HG03095 (cell line): ENCODE results near the gene EOLA1.
A peak's percentile ranks its signal among the peaks of the same experiment; 100 is the strongest.
"Not testable (repeated sequence)": the region's sequence is repeated elsewhere in the genome, so short reads cannot be mapped to it uniquely, and the experiment has no call there.

Source experiments
- ATAC-seq: cut with Tn5 transposase; IDR thresholded peaks from one replicate; pipeline ENCODE4 v1.9.1; 2021; ENCODE audit warnings: moderate library complexity; ENCODE audit not compliant: unreplicated experiment

EOLA1 gene

GRCh38 chrX:149513825-149514428 lies 26.9 kb upstream of the EOLA1 start:
- ATAC-seq: no peak

GRCh38 chrX:149515954-149516602 lies 24.7 kb upstream of the EOLA1 start:
- no peak for ATAC-seq

GRCh38 chrX:149516604-149517003 lies 24.2 kb upstream of the EOLA1 start:
- ATAC-seq: no peak

- no peak for ATAC-seq
These were observed 23.5 kb upstream of the EOLA1 start for GRCh38 chrX:149517308-149517707.

GRCh38 chrX:149518236-149518635 lies 22.6 kb upstream of the EOLA1 start:
- ATAC-seq: no peak

- ATAC-seq: not testable (repeated sequence)
These were observed 20.1 kb upstream of the EOLA1 start for GRCh38 chrX:149520636-149521277.

- no peak for ATAC-seq
These were observed 19.4 kb upstream of the EOLA1 start for GRCh38 chrX:149521438-149521837.

- ATAC-seq: no peak
These were observed 17.9 kb upstream of the EOLA1 start for GRCh38 chrX:149522916-149523315.

GRCh38 chrX:149525389-149525788 lies 15.4 kb upstream of the EOLA1 start:
- peak; percentile 93 for ATAC-seq

GRCh38 chrX:149525903-149526302 lies 14.9 kb upstream of the EOLA1 start:
- peak; percentile 44 for ATAC-seq

- not testable (repeated sequence) for ATAC-seq
These were observed 14.3 kb upstream of the EOLA1 start for GRCh38 chrX:149526318-149527033.

- no peak for ATAC-seq
These were observed 13.1 kb upstream of the EOLA1 start for GRCh38 chrX:149527705-149528104.

GRCh38 chrX:149528381-149528780 lies 12.4 kb upstream of the EOLA1 start:
- ATAC-seq: no peak

- ATAC-seq: peak; percentile 64
These were observed 9.2 kb upstream of the EOLA1 start for GRCh38 chrX:149531599-149531998.

- ATAC-seq: not testable (repeated sequence)
These were observed 7.9 kb upstream of the EOLA1 start for GRCh38 chrX:149532868-149533267.

GRCh38 chrX:149533999-149534398 lies 6.8 kb upstream of the EOLA1 start:
- not testable (repeated sequence) for ATAC-seq

GRCh38 chrX:149534926-149535602 lies 5.7 kb upstream of the EOLA1 start:
- not testable (repeated sequence) for ATAC-seq

GRCh38 chrX:149537474-149537873 lies 3.3 kb upstream of the EOLA1 start:
- ATAC-seq: not testable (repeated sequence)

- peak; percentile 41 for ATAC-seq
These were observed 1.3 kb upstream of the EOLA1 start for GRCh38 chrX:149539283-149540130.

GRCh38 chrX:149540131-149540620 lies 636 bp upstream of the EOLA1 start:
- ATAC-seq: no peak
